Measurements from ENCODE around the gene TMEM232.
"Not testable (repeated sequence)": the region's sequence is repeated elsewhere in the genome, so short reads cannot be mapped to it uniquely, and the experiment has no call there.

TMEM232 gene

GRCh38 chr5:110625376-110625999, 101.0 kb downstream of the TMEM232 start:
- no peak for DNase-seq (ENCODE audit: low read depth in 2 of 2)

- no peak for DNase-seq (ENCODE audit: low read depth in 2 of 2)
Measured at GRCh38 chr5:110623874-110624273, 102.6 kb downstream of the TMEM232 start.

- DNase-seq (ENCODE audit: low read depth in 2 of 2): no peak
Measured at GRCh38 chr5:110618941-110619340, 107.5 kb downstream of the TMEM232 start.

GRCh38 chr5:110616009-110616408, 110.5 kb downstream of the TMEM232 start:
- DNase-seq (ENCODE audit: low read depth in 2 of 2): no peak

- DNase-seq (ENCODE audit: low read depth in 2 of 2): no peak
Measured at GRCh38 chr5:110612794-110613247, 113.7 kb downstream of the TMEM232 start.

- no peak for DNase-seq (ENCODE audit: low read depth in 2 of 2)
Measured at GRCh38 chr5:110611817-110612216, 114.7 kb downstream of the TMEM232 start.

GRCh38 chr5:110594866-110595265, 131.6 kb downstream of the TMEM232 start:
- DNase-seq (ENCODE audit: low read depth in 2 of 2): no peak

GRCh38 chr5:110590187-110590586, 136.3 kb downstream of the TMEM232 start:
- no peak for DNase-seq (ENCODE audit: low read depth in 2 of 2)

- DNase-seq (ENCODE audit: low read depth in 2 of 2): no peak
Measured at GRCh38 chr5:110588286-110588980, 138.0 kb downstream of the TMEM232 start.

GRCh38 chr5:110580625-110581024, 145.8 kb downstream of the TMEM232 start:
- no peak for DNase-seq (ENCODE audit: low read depth in 2 of 2)

- DNase-seq (ENCODE audit: low read depth in 2 of 2): no peak
Measured at GRCh38 chr5:110572729-110573128, 153.7 kb downstream of the TMEM232 start.

- DNase-seq (ENCODE audit: low read depth in 2 of 2): no peak
Measured at GRCh38 chr5:110562191-110562590, 164.3 kb downstream of the TMEM232 start.

- no peak for DNase-seq (ENCODE audit: low read depth in 2 of 2)
Measured at GRCh38 chr5:110561510-110561909, 165.0 kb downstream of the TMEM232 start.

- no peak for DNase-seq (ENCODE audit: low read depth in 2 of 2)
Measured at GRCh38 chr5:110549301-110549700, 177.2 kb downstream of the TMEM232 start.

GRCh38 chr5:110548171-110548570, 178.3 kb downstream of the TMEM232 start:
- no peak for DNase-seq (ENCODE audit: low read depth in 2 of 2)

- no peak for DNase-seq (ENCODE audit: low read depth in 2 of 2)
Measured at GRCh38 chr5:110547495-110547894, 179.0 kb downstream of the TMEM232 start.

- DNase-seq (ENCODE audit: low read depth in 2 of 2): no peak
Measured at GRCh38 chr5:110545716-110546115, 180.8 kb downstream of the TMEM232 start.

GRCh38 chr5:110544603-110545002, 181.9 kb downstream of the TMEM232 start:
- DNase-seq (ENCODE audit: low read depth in 2 of 2): no peak

- DNase-seq (ENCODE audit: low read depth in 2 of 2): no peak
Measured at GRCh38 chr5:110542949-110543348, 183.5 kb downstream of the TMEM232 start.

GRCh38 chr5:110536120-110537115, 190.1 kb downstream of the TMEM232 start:
- no peak for DNase-seq (ENCODE audit: low read depth in 2 of 2)

- DNase-seq (ENCODE audit: low read depth in 2 of 2): not testable (repeated sequence)
Measured at GRCh38 chr5:110535146-110535545, 191.3 kb downstream of the TMEM232 start.

- no peak for DNase-seq (ENCODE audit: low read depth in 2 of 2)
Measured at GRCh38 chr5:110525762-110526161, 200.7 kb downstream of the TMEM232 start.

All from stimulated activated CD8-positive, alpha-beta memory T cell treated with anti-CD3 and anti-CD28 coated beads, Interleukin-7, amount 100 ng/mL, for 4 hours (primary cell).